Measurements from ENCODE around the gene PPP1R1A. TPM values are rescaled to one million over a fixed set of nuclear protein-coding genes. Genes with fewer than 3 reads are reported as not detected.

The PPP1R1A gene
- polyA plus RNA-seq, 1 experiment: not detected

GRCh38 chr12:54622463-54623183 is 34.2 kb upstream of the PPP1R1A start:
- no peak for TF ChIP-seq CTCF (IDR thresholded peaks at IDR 0.05; ENCODE audit: insufficient read depth, low read depth, low read length)
- DNase-seq (ENCODE audit: low read depth): no peak
- Histone ChIP-seq H3K4me3 (ENCODE audit: low read depth, low read length) (no peak overlapping the region), H3K36me3 (ENCODE audit: control insufficient read depth, insufficient read depth, low read length) (no peaks in the 10 kb centered on the region), H3K27me3 (ENCODE audit: control insufficient read depth, insufficient read depth, low read length) (0 out of 2 replicates have a peak, but pooled peaks cover 1% of the 10 kb centered on the region)
- CTCF ChIA-PET: interaction anchor here (0.6 to 1.0 kb wide), 2 partner anchors 11 to 20 kb away, joined by 3 to 4 read pairs; no protein-coding TSS in a partner anchor
- POLR2A ChIA-PET: no interaction called here

GRCh38 chr12:54616933-54617680 is 28.6 kb upstream of the PPP1R1A start:
- no peaks in the 10 kb centered on the region for H3K36me3 ChIP-seq (ENCODE audit: control insufficient read depth, insufficient read depth, low read length)
- POLR2A ChIA-PET: no interaction called here
- no peak overlapping the region for H3K4me3 ChIP-seq (ENCODE audit: low read depth, low read length)
- CTCF ChIA-PET: no interaction called here
- H3K27me3 ChIP-seq (ENCODE audit: control insufficient read depth, insufficient read depth, low read length): no peaks in the 10 kb centered on the region
- no peak for DNase-seq (ENCODE audit: low read depth)
- no peak for TF ChIP-seq CTCF (IDR thresholded peaks at IDR 0.05; ENCODE audit: insufficient read depth, low read depth, low read length)

GRCh38 chr12:54612225-54612750 is 23.8 kb upstream of the PPP1R1A start:
- H3K27me3 ChIP-seq (ENCODE audit: control insufficient read depth, insufficient read depth, low read length): no peaks in the 10 kb centered on the region; the same call in none of the 2 replicates
- no peak for TF ChIP-seq CTCF (IDR thresholded peaks at IDR 0.05; ENCODE audit: insufficient read depth, low read depth, low read length)
- no peaks in the 10 kb centered on the region for H3K36me3 ChIP-seq (ENCODE audit: control insufficient read depth, insufficient read depth, low read length)
- ChIA-PET CTCF (interaction anchor here (1.3 to 1.4 kb wide), 2 partner anchors 8 to 9 kb away, joined by 3 read pairs; no protein-coding TSS in a partner anchor), POLR2A (no interaction called here)
- no peak for DNase-seq (ENCODE audit: low read depth)
- H3K4me3 ChIP-seq (ENCODE audit: low read depth, low read length): no peak overlapping the region

- DNase-seq (ENCODE audit: low read depth): no peak
Measured at GRCh38 chr12:54611715-54612149, 23.3 kb upstream of the PPP1R1A start.

More at GRCh38 chr12:54611715-54612149, 23.3 kb upstream of the PPP1R1A start:
- no peak overlapping the region for H3K4me3 ChIP-seq (ENCODE audit: low read depth, low read length)
- TF ChIP-seq CTCF (IDR thresholded peaks at IDR 0.05; ENCODE audit: insufficient read depth, low read depth, low read length): no peak
- H3K36me3 ChIP-seq (ENCODE audit: control insufficient read depth, insufficient read depth, low read length): no peaks in the 10 kb centered on the region
- H3K27me3 ChIP-seq (ENCODE audit: control insufficient read depth, insufficient read depth, low read length): no peaks in the 10 kb centered on the region; the same call in none of the 2 replicates
- ChIA-PET CTCF (interaction anchor here (0.6 to 1.2 kb wide), 2 partner anchors 11 to 15 kb away, joined by 3 to 4 read pairs; no protein-coding TSS in a partner anchor), POLR2A (no interaction called here)
